ENCODE results near the gene CCDC33. TPM values are rescaled to one million over a fixed set of nuclear protein-coding genes. Genes with fewer than 3 reads are reported as not detected.

Gene CCDC33
- total and polyA plus RNA-seq, 10 donors, result 0.08 TPM; not detected in 9

- WGBS, 5 donors, result 72 to 81% (median 73%) methylated on average over 9 to 10 of the region's 10 CpGs
- Histone ChIP-seq H3K27me3 (replicated peaks in 1 of 7) (no peaks in the 10 kb centered on the region), H3K36me3 (no peaks in the 10 kb centered on the region), H3K4me1 (peaks cover 12 to 62% (median 30%) of the 10 kb centered on the region in 6 donors), H3K27ac (peak overlapping the region in 3 of 8 donors; percentile 34 to 63 (median 44)), H3K4me3 (no peak overlapping the region), H3K9me3 (no peaks in the 10 kb centered on the region)
- DNase-seq, result no peak
- intact Hi-C loops (cut with DNase I; ENCODE audit: low total_unique reads), result loop anchor here (5.0 kb wide), 3 partner anchors 193 to 348 kb away; no protein-coding TSS in a partner anchor
- peak in 8 of 11 experiments; percentile 29 to 63 (median 45) for TF ChIP-seq CTCF (IDR thresholded peaks at IDR 0.05 in 8 of 11, conservative IDR thresholded peaks at IDR 0.05 in 3 of 11)
- no peak for TF ChIP-seq POLR2A (IDR thresholded peaks at IDR 0.05)
- TF ChIP-seq POLR2AphosphoS5 (IDR thresholded peaks at IDR 0.05), result no peak
Measured at GRCh38 chr15:74320352-74321247, 84.5 kb downstream of the CCDC33 start.

GRCh38 chr15:74322558-74323180 lies 86.5 kb downstream of the CCDC33 start:
- DNase-seq, result peak; percentile 89

GRCh38 chr15:74324714-74325113 lies 88.6 kb downstream of the CCDC33 start:
- Histone ChIP-seq H3K9me3 (no peaks in the 10 kb centered on the region), H3K36me3 (no peaks in the 10 kb centered on the region), H3K27me3 (replicated peaks in 1 of 7) (no peaks in the 10 kb centered on the region), H3K4me1 (peaks cover 2 to 37% (median 10%) of the 10 kb centered on the region in 6 donors), H3K27ac (no peak overlapping the region), H3K4me3 (no peak overlapping the region)
- no peak for DNase-seq
- TF ChIP-seq POLR2AphosphoS5 (IDR thresholded peaks at IDR 0.05), result no peak
- no peak for TF ChIP-seq CTCF (IDR thresholded peaks at IDR 0.05 in 8 of 11, conservative IDR thresholded peaks at IDR 0.05 in 3 of 11)
- no peak for TF ChIP-seq POLR2A (IDR thresholded peaks at IDR 0.05)
- intact Hi-C loops (cut with DNase I; ENCODE audit: low total_unique reads), result loop anchor here (5.0 kb wide), 3 partner anchors 197 to 352 kb away; no protein-coding TSS in a partner anchor
- 61 to 80% (median 79%) methylated on average over 3 of the region's 3 CpGs for WGBS, 5 donors

More at GRCh38 chr15:74322558-74323180, 86.5 kb downstream of the CCDC33 start:
- 19 to 35% (median 24%) methylated on average over 4 to 6 of the region's 6 CpGs for WGBS, 5 donors
- H3K27ac ChIP-seq, result no peak overlapping the region
- peak; percentile 65 to 90 (median 82) for TF ChIP-seq CTCF (IDR thresholded peaks at IDR 0.05 in 8 of 11, conservative IDR thresholded peaks at IDR 0.05 in 3 of 11)
- TF ChIP-seq POLR2A (IDR thresholded peaks at IDR 0.05), result no peak
- TF ChIP-seq POLR2AphosphoS5 (IDR thresholded peaks at IDR 0.05), result no peak
- no peaks in the 10 kb centered on the region for H3K36me3 ChIP-seq
- intact Hi-C loops (cut with DNase I; ENCODE audit: low total_unique reads), result loop anchor here (5.0 kb wide), 3 partner anchors 195 to 350 kb away; no protein-coding TSS in a partner anchor
- H3K4me1 ChIP-seq, result peaks cover 5 to 58% (median 20%) of the 10 kb centered on the region in 6 donors
- no peaks in the 10 kb centered on the region for H3K27me3 ChIP-seq (replicated peaks in 1 of 7)
- no peaks in the 10 kb centered on the region for H3K9me3 ChIP-seq
- H3K4me3 ChIP-seq, result no peak overlapping the region

All from spleen (tissue), 11 donors.